Sigmoid colon (tissue), 4 donors: ENCODE data around the gene ROBO1.

Source experiments
- POLR2A ChIP-seq, 2 donors: fragments of 450-650 bp; IDR thresholded peaks; one replicate each; pipeline ENCODE4 v1.6.1; 2016; ENCODE audit warnings: antibody characterized with exemption in 2 of 2, mild to moderate bottlenecking in 2 of 2, moderate library complexity in 2 of 2
- POLR2AphosphoS5 ChIP-seq, 4 donors: sonication (generic); formaldehyde crosslinking; IDR thresholded peaks; one replicate each; pipeline ENCODE4 v1.6.1; 2017; ENCODE audit warnings: antibody characterized with exemption in 4 of 4
- TF ChIP-seq, protein P1 (sequence below), 4 experiments: fragments of 450-650 bp in 3 of 4; fragments of 200-600 bp in 1 of 4; IDR thresholded peaks; one replicate each; pipeline ENCODE4 v1.5.1; 2016 to 2019; ENCODE audit warnings: antibody characterized with exemption in 4 of 4, mild to moderate bottlenecking in 3 of 4, moderate library complexity in 2 of 4

DNA sequence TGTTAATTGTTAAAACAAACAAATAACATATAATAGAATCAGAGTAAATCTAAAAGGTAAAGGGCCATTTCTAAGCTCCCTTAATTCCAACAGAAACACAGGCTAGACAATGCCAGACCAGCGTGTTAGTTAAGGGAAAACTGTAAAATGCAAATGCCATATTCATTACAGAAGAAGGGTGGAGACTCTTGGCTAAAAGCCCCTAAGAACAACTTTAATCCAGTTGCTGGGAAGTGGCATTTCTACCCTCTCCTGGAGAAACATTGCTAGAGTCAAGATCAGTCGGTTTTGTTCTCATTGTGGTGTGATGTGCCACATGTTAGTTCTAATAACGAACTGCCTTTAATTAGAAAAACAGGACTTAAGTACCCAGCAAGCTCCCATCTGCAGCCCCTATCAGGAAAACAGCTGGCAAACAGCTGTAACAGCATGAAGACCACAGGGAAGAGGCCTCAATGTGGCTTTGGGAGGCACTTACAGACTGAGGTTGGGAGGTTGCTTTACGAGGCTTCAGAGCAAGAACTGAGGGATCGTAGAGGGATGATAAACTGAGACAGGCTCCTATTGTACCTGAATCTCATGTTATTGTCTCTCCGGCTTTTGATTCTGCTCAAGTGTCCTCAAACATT is 1134.8 kb downstream of the ROBO1 start:
- TF ChIP-seq POLR2AphosphoS5 (IDR thresholded peaks at IDR 0.05) (no peak), POLR2A (IDR thresholded peaks at IDR 0.05) (no peak)
- TF ChIP-seq, protein P1, sequence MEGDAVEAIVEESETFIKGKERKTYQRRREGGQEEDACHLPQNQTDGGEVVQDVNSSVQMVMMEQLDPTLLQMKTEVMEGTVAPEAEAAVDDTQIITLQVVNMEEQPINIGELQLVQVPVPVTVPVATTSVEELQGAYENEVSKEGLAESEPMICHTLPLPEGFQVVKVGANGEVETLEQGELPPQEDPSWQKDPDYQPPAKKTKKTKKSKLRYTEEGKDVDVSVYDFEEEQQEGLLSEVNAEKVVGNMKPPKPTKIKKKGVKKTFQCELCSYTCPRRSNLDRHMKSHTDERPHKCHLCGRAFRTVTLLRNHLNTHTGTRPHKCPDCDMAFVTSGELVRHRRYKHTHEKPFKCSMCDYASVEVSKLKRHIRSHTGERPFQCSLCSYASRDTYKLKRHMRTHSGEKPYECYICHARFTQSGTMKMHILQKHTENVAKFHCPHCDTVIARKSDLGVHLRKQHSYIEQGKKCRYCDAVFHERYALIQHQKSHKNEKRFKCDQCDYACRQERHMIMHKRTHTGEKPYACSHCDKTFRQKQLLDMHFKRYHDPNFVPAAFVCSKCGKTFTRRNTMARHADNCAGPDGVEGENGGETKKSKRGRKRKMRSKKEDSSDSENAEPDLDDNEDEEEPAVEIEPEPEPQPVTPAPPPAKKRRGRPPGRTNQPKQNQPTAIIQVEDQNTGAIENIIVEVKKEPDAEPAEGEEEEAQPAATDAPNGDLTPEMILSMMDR (IDR thresholded peaks at IDR 0.05), result no peak
